Measurements from ENCODE around the gene TRAM2. TPM values are rescaled to one million over a fixed set of nuclear protein-coding genes. Genes with fewer than 3 reads are reported as not detected.
A peak's percentile ranks its signal among the peaks of the same experiment; 100 is the strongest.

Gene TRAM2
- total and polyA plus RNA-seq, 2 of the 13 experiments (the other 11 are each of a cell fraction or from before 2014, with no cell fraction given) = 49.1 to 72.5 TPM

- TF ChIP-seq, protein P1, sequence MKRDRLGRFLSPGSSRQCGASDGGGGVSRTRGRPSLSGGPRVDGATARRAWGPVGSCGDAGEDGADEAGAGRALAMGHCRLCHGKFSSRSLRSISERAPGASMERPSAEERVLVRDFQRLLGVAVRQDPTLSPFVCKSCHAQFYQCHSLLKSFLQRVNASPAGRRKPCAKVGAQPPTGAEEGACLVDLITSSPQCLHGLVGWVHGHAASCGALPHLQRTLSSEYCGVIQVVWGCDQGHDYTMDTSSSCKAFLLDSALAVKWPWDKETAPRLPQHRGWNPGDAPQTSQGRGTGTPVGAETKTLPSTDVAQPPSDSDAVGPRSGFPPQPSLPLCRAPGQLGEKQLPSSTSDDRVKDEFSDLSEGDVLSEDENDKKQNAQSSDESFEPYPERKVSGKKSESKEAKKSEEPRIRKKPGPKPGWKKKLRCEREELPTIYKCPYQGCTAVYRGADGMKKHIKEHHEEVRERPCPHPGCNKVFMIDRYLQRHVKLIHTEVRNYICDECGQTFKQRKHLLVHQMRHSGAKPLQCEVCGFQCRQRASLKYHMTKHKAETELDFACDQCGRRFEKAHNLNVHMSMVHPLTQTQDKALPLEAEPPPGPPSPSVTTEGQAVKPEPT (CRISPR knock-in tag; IDR thresholded peaks at IDR 0.05; ENCODE audit: low read depth) = no peak
- no peak; the same call in 1 of the 2 replicates for TF ChIP-seq IRX3 (CRISPR knock-in tag; IDR thresholded peaks at IDR 0.05; ENCODE audit: borderline replicate concordance, low read depth)
- no peak for TF ChIP-seq RAD51 (IDR thresholded peaks at IDR 0.05; ENCODE audit: borderline replicate concordance)
- TF ChIP-seq NFYC (CRISPR knock-in tag; IDR thresholded peaks at IDR 0.05) = 0 out of 2 replicates have a peak, but pooled peaks have one; percentile 31
- TF ChIP-seq ZNF703 (CRISPR knock-in tag; IDR thresholded peaks at IDR 0.05; ENCODE audit: borderline replicate concordance) = no peak
- no peak for TF ChIP-seq FOXA1 (IDR thresholded peaks at IDR 0.05)
- no peak for TF ChIP-seq FOXA1 (CRISPR knock-in tag; IDR thresholded peaks at IDR 0.05)
- TF ChIP-seq JUNB (CRISPR knock-in tag; IDR thresholded peaks at IDR 0.05; ENCODE audit: borderline replicate concordance) = no peak
- TF ChIP-seq, protein P2, sequence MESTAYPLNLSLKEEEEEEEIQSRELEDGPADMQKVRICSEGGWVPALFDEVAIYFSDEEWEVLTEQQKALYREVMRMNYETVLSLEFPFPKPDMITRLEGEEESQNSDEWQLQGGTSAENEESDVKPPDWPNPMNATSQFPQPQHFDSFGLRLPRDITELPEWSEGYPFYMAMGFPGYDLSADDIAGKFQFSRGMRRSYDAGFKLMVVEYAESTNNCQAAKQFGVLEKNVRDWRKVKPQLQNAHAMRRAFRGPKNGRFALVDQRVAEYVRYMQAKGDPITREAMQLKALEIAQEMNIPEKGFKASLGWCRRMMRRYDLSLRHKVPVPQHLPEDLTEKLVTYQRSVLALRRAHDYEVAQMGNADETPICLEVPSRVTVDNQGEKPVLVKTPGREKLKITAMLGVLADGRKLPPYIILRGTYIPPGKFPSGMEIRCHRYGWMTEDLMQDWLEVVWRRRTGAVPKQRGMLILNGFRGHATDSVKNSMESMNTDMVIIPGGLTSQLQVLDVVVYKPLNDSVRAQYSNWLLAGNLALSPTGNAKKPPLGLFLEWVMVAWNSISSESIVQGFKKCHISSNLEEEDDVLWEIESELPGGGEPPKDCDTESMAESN (CRISPR knock-in tag; conservative IDR thresholded peaks at IDR 0.05) = peak; percentile 99
- no peak; the same call in 1 of the 2 replicates for TF ChIP-seq BHLHE40 (IDR thresholded peaks at IDR 0.05; ENCODE audit: low read length)
- no peak for TF ChIP-seq MIXL1 (CRISPR knock-in tag; IDR thresholded peaks at IDR 0.05)
- TF ChIP-seq SMARCE1 (IDR thresholded peaks at IDR 0.05; ENCODE audit: borderline replicate concordance) = no peak
- peak; percentile 65; the same call in 1 of the 2 replicates for TF ChIP-seq ZNF746 (CRISPR knock-in tag; IDR thresholded peaks at IDR 0.05)
- no peak for TF ChIP-seq ZSCAN30 (CRISPR knock-in tag; IDR thresholded peaks at IDR 0.05)
- TF ChIP-seq RFX1 (IDR thresholded peaks at IDR 0.05) = no peak
- TF ChIP-seq ZNF510 (CRISPR knock-in tag; IDR thresholded peaks at IDR 0.05; ENCODE audit: low read depth) = peak; percentile 93; the same call in 1 of the 2 replicates
- TF ChIP-seq ZNF577 (CRISPR knock-in tag; IDR thresholded peaks at IDR 0.05; ENCODE audit: borderline replicate concordance, low read depth) = no peak
- no peak for TF ChIP-seq YEATS2 (CRISPR knock-in tag; IDR thresholded peaks at IDR 0.05; ENCODE audit: borderline replicate concordance)
- TF ChIP-seq SP4 (CRISPR knock-in tag; IDR thresholded peaks at IDR 0.05) = no peak
- TF ChIP-seq PATZ1 (CRISPR knock-in tag; IDR thresholded peaks at IDR 0.05) = peak; percentile 76
- peak; percentile 46 for TF ChIP-seq REPIN1 (CRISPR knock-in tag; IDR thresholded peaks at IDR 0.05; ENCODE audit: borderline replicate concordance, low read depth)
- no peak for TF ChIP-seq SMARCC2 (IDR thresholded peaks at IDR 0.05)
- TF ChIP-seq ZBTB7A (CRISPR knock-in tag; IDR thresholded peaks at IDR 0.05) = peak; percentile 92
- TF ChIP-seq KDM4B (CRISPR knock-in tag; IDR thresholded peaks at IDR 0.05) = no peak
- peak; percentile 39 for TF ChIP-seq RBM39 (IDR thresholded peaks at IDR 0.05; ENCODE audit: low read depth, low read length, poor library complexity, severe bottlenecking)
- TF ChIP-seq ZSCAN21 (CRISPR knock-in tag; IDR thresholded peaks at IDR 0.05; ENCODE audit: borderline replicate concordance) = no peak
- peak; percentile 71; the same call in 1 of the 2 replicates for TF ChIP-seq ZNF333 (CRISPR knock-in tag; IDR thresholded peaks at IDR 0.05; ENCODE audit: borderline replicate concordance)
- TF ChIP-seq MTF1 (CRISPR knock-in tag; IDR thresholded peaks at IDR 0.05) = no peak; the same call in 1 of the 2 replicates
Measured at GRCh38 chr6:52576392-52577021, 353 bp downstream of the TRAM2 start (continued).

All from HepG2 (cell line).